Neural progenitor cell (in vitro differentiated cells): ENCODE data around the gene CALCA. TPM values are rescaled to one million over a fixed set of nuclear protein-coding genes. Genes with fewer than 3 reads are reported as not detected.

ENCODE experiments used
- DNase-seq: peaks from one replicate; pipeline ENCODE4 v3.0.0-alpha.2; 2016; ENCODE audit warnings: low spot score
- H2AFZ ChIP-seq: fragments of 200-600 bp; sonication (generic); replicated peaks from 2 replicates; pipeline ENCODE4 v1.6.1; 2016; ENCODE audit warnings: antibody characterized with exemption
- H3F3A ChIP-seq: fragments of 200-600 bp; sonication (generic); 2 replicates; pipeline ENCODE4 v1.6.1; 2016; ENCODE audit warnings: antibody characterized with exemption, low read depth
- H3K27ac ChIP-seq: fragments of 200-600 bp; sonication (generic); 2 replicates; pipeline ENCODE4 v1.5.1; 2016; ENCODE audit warnings: mild to moderate bottlenecking
- H3K27me3 ChIP-seq: fragments of 200-600 bp; sonication (generic); 2 replicates; pipeline ENCODE4 v1.6.1; 2016; ENCODE audit warnings: mild to moderate bottlenecking, moderate library complexity
- H3K36me3 ChIP-seq: fragments of 200-600 bp; sonication (generic); 2 replicates; pipeline ENCODE4 v1.5.1; 2016
- H3K4me1 ChIP-seq: fragments of 200-600 bp; sonication (generic); 2 replicates; pipeline ENCODE4 v1.6.1; 2016; ENCODE audit warnings: mixed run types
- H3K4me2 ChIP-seq: fragments of 200-600 bp; sonication (generic); 2 replicates; pipeline ENCODE4 v1.6.1; 2016
- H3K4me3 ChIP-seq: fragments of 200-600 bp; sonication (generic); 2 replicates; pipeline ENCODE4 v1.5.1; 2016
- H3K79me2 ChIP-seq: fragments of 200-600 bp; sonication (generic); 2 replicates; pipeline ENCODE4 v1.6.1; 2016; ENCODE audit warnings: low read depth
- H3K9ac ChIP-seq: fragments of 200-600 bp; sonication (generic); 2 replicates; pipeline ENCODE4 v1.6.1; 2016
- H3K9me3 ChIP-seq: fragments of 200-600 bp; sonication (generic); 2 replicates; pipeline ENCODE4 v1.5.1; 2016; ENCODE audit warnings: low read depth
- H4K20me1 ChIP-seq: fragments of 200-600 bp; sonication (generic); 2 replicates; pipeline ENCODE4 v1.6.1; 2016; ENCODE audit warnings: low read depth
- H3K27ac Mint-ChIP-seq: 3 replicates; pipeline ENCODE4 v1.8.0; 2021; ENCODE audit warnings: mixed read lengths
- H3K27me3 Mint-ChIP-seq: 2 replicates; pipeline ENCODE4 v1.8.0; 2022; ENCODE audit warnings: low read depth, mild to moderate bottlenecking, inconsistent platforms, moderate library complexity, mixed read lengths; ENCODE audit not compliant: insufficient read depth
- H3K36me3 Mint-ChIP-seq: 3 replicates; pipeline ENCODE4 v1.8.0; 2021; ENCODE audit warnings: mixed read lengths
- H3K4me1 Mint-ChIP-seq: 3 replicates; pipeline ENCODE4 v1.8.0; 2021; ENCODE audit warnings: mixed read lengths
- H3K4me3 Mint-ChIP-seq: 3 replicates; pipeline ENCODE4 v1.8.0; 2021; ENCODE audit warnings: mild to moderate bottlenecking, moderate library complexity, mixed read lengths
- H3K9me3 Mint-ChIP-seq: 3 replicates; pipeline ENCODE4 v1.8.0; 2020; ENCODE audit warnings: mixed read lengths
- EZH2 ChIP-seq: fragments of 200-600 bp; sonication (generic); IDR thresholded peaks from 2 replicates; pipeline ENCODE4 v1.6.1; 2017; ENCODE audit warnings: antibody characterized with exemption, mild to moderate bottlenecking, moderate library complexity
- EZH2phosphoT487 ChIP-seq: fragments of 200-600 bp; sonication (generic); IDR thresholded peaks from 2 replicates; pipeline ENCODE4 v1.6.1; 2017; ENCODE audit warnings: antibody characterized with exemption
- total RNA-seq: library from RNA; depleted of rRNA; stranded (reverse); fragments of >200 nt; gene quantifications from 2 replicates; pipeline ENCODE4 v1.2.3, GENCODE V29; 2015; ENCODE audit warnings: low replicate concordance
- TF ChIP-seq, protein P1 (sequence below): fragments of 200-600 bp; sonication (generic); IDR thresholded peaks from 2 replicates; pipeline ENCODE4 v1.5.1; 2017; ENCODE audit warnings: antibody characterized with exemption, mild to moderate bottlenecking

The CALCA gene
- total RNA-seq, 1 donor from 2014 or later = not detected

DNA sequence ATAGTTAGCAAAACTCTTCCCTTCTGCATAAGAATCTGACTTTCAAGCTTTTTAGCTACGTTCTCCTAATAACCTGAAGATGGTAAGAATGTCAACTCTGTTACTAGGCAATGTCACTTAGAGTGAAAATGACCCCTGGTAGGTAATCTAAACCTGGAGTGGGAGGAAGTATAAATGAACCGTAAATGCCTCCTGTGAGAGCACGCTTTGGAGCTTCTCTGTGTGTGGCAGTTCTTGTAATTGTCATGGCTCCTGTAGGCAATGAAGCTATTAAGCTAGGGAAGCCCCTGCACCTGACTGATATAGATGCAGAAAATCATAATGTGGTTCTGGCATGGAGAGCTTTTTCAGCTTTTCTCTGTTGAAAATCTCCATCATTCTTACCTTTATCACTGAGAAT is 29.4 kb downstream of the CALCA start:
- Histone ChIP-seq H3K9me3 (no peaks in the 10 kb centered on the region), H3K4me2 (no peak overlapping the region), H3K9ac (no peak overlapping the region), H3K4me3 (no peak overlapping the region), H3K36me3 (no peaks in the 10 kb centered on the region), H3K27me3 (no peaks in the 10 kb centered on the region), H3F3A (no peaks in the 10 kb centered on the region), H4K20me1 (no peaks in the 10 kb centered on the region), H3K4me1 (no peaks in the 10 kb centered on the region), H2AFZ (no peak overlapping the region), H3K79me2 (no peaks in the 10 kb centered on the region), H3K27ac (no peak overlapping the region)
- TF ChIP-seq EZH2 (no peak), EZH2phosphoT487 (no peak)
- TF ChIP-seq, protein P1, sequence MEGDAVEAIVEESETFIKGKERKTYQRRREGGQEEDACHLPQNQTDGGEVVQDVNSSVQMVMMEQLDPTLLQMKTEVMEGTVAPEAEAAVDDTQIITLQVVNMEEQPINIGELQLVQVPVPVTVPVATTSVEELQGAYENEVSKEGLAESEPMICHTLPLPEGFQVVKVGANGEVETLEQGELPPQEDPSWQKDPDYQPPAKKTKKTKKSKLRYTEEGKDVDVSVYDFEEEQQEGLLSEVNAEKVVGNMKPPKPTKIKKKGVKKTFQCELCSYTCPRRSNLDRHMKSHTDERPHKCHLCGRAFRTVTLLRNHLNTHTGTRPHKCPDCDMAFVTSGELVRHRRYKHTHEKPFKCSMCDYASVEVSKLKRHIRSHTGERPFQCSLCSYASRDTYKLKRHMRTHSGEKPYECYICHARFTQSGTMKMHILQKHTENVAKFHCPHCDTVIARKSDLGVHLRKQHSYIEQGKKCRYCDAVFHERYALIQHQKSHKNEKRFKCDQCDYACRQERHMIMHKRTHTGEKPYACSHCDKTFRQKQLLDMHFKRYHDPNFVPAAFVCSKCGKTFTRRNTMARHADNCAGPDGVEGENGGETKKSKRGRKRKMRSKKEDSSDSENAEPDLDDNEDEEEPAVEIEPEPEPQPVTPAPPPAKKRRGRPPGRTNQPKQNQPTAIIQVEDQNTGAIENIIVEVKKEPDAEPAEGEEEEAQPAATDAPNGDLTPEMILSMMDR = no peak
- Mint-ChIP-seq H3K9me3 (peaks cover 13% of the 10 kb centered on the region), H3K27me3 (peaks cover 3% of the 10 kb centered on the region), H3K4me3 (no peak overlapping the region), H3K27ac (no peak overlapping the region), H3K36me3 (peaks cover 3% of the 10 kb centered on the region), H3K4me1 (peaks cover 7% of the 10 kb centered on the region)
- no peak for DNase-seq

DNA sequence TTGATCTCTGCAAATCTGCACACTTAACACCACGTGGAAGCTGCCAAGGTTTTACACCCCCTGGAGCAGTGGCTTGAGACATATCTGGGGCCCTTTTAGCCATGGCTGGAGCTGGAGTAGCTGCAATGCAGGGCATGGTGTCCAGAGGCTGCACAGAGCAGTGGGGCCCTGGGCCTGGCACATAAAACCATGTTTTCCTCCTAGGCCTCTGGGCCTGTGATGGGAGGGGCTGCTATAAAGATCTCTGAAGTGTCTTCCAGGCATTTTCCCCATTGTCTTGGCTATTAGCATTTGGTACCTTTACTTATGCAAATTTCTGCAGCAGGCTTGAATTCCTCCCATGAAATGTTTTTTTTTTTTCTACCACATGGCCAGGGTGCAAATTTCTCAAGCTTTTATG is 33.2 kb downstream of the CALCA start:
- no peak overlapping the region for H2AFZ ChIP-seq
- H3F3A ChIP-seq = no peaks in the 10 kb centered on the region
- no peaks in the 10 kb centered on the region for H3K27me3 ChIP-seq
- no peaks in the 10 kb centered on the region for H4K20me1 ChIP-seq
- no peak overlapping the region for H3K4me2 ChIP-seq
- H3K9ac ChIP-seq = no peak overlapping the region
- no peak for DNase-seq
- Mint-ChIP-seq H3K9me3 (peaks cover 15% of the 10 kb centered on the region), H3K4me3 (no peak overlapping the region), H3K27me3 (peaks cover 6% of the 10 kb centered on the region), H3K4me1 (peaks cover 7% of the 10 kb centered on the region), H3K36me3 (peaks cover 3% of the 10 kb centered on the region), H3K27ac (no peak overlapping the region)
- TF ChIP-seq EZH2phosphoT487 (no peak), EZH2 (no peak)
- TF ChIP-seq, protein P1 = no peak
- H3K27ac ChIP-seq = no peak overlapping the region
- H3K36me3 ChIP-seq = no peaks in the 10 kb centered on the region
- no peak overlapping the region for H3K4me3 ChIP-seq
- H3K9me3 ChIP-seq = no peaks in the 10 kb centered on the region
- no peaks in the 10 kb centered on the region for H3K4me1 ChIP-seq
- H3K79me2 ChIP-seq = no peaks in the 10 kb centered on the region

DNA sequence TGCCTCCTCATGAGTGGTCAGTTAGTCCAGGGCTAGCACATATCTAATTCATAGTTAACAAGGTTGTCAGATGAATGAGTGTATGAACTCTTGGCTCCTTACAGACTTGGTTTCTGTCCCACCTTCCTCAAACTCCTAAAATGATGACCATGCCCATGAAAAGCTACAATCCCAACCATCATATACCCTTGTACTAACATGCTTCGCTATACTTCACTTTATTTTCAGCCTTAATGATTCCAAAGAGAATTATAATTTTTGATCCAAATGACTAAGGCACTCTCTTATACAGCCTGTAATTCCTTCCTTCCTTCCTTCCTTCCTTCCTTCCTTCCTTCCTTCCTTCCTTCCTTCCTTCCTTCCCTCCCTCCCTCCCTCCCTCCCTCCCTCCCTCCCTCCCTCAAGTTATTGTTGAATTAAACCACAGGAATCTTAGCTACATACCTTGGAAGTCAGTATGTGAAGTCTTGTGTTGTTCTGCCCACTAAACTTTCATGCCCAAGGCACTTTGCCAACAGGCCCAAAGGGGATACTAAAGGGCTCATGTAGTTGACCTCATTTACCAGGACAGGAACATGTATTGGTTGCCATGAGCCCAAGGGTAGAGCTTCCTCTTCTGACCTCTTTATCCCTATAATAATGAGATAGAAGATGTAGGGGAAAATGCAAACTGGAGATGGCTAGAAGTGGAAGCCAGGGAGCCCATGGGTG is 37.4 kb downstream of the CALCA start:
- H3K4me1 Mint-ChIP-seq = no peaks in the 10 kb centered on the region

More for the DNA sequence above, 37.4 kb downstream of the CALCA start:
- DNase-seq = no peak
- H3K4me3 ChIP-seq = no peak overlapping the region
- no peaks in the 10 kb centered on the region for H3F3A ChIP-seq
- no peak overlapping the region for H2AFZ ChIP-seq
- Mint-ChIP-seq H3K27me3 (peaks cover 4% of the 10 kb centered on the region), H3K9me3 (peaks cover 18% of the 10 kb centered on the region), H3K4me3 (no peak overlapping the region), H3K27ac (no peak overlapping the region), H3K36me3 (peaks cover 3% of the 10 kb centered on the region)
- H3K79me2 ChIP-seq = no peaks in the 10 kb centered on the region
- no peaks in the 10 kb centered on the region for H3K9me3 ChIP-seq
- no peaks in the 10 kb centered on the region for H3K4me1 ChIP-seq
- no peak overlapping the region for H3K27ac ChIP-seq
- H3K36me3 ChIP-seq = no peaks in the 10 kb centered on the region
- no peaks in the 10 kb centered on the region for H4K20me1 ChIP-seq
- no peak overlapping the region for H3K9ac ChIP-seq
- H3K27me3 ChIP-seq = no peaks in the 10 kb centered on the region
- no peak overlapping the region for H3K4me2 ChIP-seq
- no peak for TF ChIP-seq EZH2phosphoT487
- TF ChIP-seq EZH2 = no peak
- TF ChIP-seq, protein P1 = no peak
